A549 (cell line): ENCODE results near the gene EIF6. TPM values are rescaled to one million over a fixed set of nuclear protein-coding genes. Genes with fewer than 3 reads are reported as not detected.

Experiments used
- ATAC-seq, 2 experiments: fragments of 200-7000 bp in 1 of 2; fragments of >200 bp in 1 of 2; cut with Nextera tagmentation in 1 of 2; cut with Tn5 transposase in 1 of 2; 3 replicates each; pipeline versions ENCODE4 v1.8.0 to v1.9.1; 2018 to 2020; ENCODE audit warnings: mild to moderate bottlenecking in 1 of 2, moderate library complexity in 1 of 2
- CTCF ChIA-PET: fragments of 300-600 bp; sonication (Branson Sonifier 250); formaldehyde crosslinking; extraction: SDS; loops from one replicate; lab custom pipeline; 2021; ENCODE audit warnings: antibody characterized with exemption, inconsistent platforms; lab: Yijun Ruan, JAX
- POLR2A ChIA-PET: fragments of 350-600 bp; formaldehyde crosslinking; extraction: SDS; loops from one replicate; lab custom pipeline; 2021; ENCODE audit warnings: antibody characterized with exemption, inconsistent platforms; lab: Yijun Ruan, JAX
- DNase-seq, 2 experiments: peaks; one replicate each; pipeline versions ENCODE4 v3.0.0 to v3.0.0-alpha.2; 2011 to 2016; ENCODE audit warnings: low read depth in 1 of 2, low spot score in 1 of 2
- FAIRE-seq: peaks from 2 replicates; lab custom pipeline; 2011; peaks lifted over from hg19 to GRCh38; lab: Jason Lieb, UNC
- H3K27ac ChIP-seq, 2 experiments: fragments of >200 bp; sonication (Bioruptor Twin); formaldehyde crosslinking; 3 replicates each; pipeline ENCODE4 v1.5.1; 2016 to 2017
- H3K4me1 ChIP-seq: fragments of >200 bp; sonication (Bioruptor Twin); formaldehyde crosslinking; 3 replicates; pipeline ENCODE4 v1.6.1; 2016
- H3K4me2 ChIP-seq: fragments of >200 bp; sonication (Bioruptor Twin); formaldehyde crosslinking; 3 replicates; pipeline ENCODE4 v1.6.1; 2016
- H3K4me3 ChIP-seq: fragments of >200 bp; sonication (Bioruptor Twin); formaldehyde crosslinking; 3 replicates; pipeline ENCODE4 v1.5.1; 2016
- H3K9me3 ChIP-seq: fragments of >200 bp; sonication (Bioruptor Twin); formaldehyde crosslinking; 3 replicates; pipeline ENCODE4 v1.6.1; 2016
- CEBPB ChIP-seq, 2 experiments: fragments of >200 bp in 1 of 2; sonication (Bioruptor Twin) in 1 of 2; formaldehyde crosslinking in 1 of 2; IDR thresholded peaks; 2 replicates each; pipeline ENCODE4 v1.6.1; 2012 to 2016
- EP300 ChIP-seq, 2 experiments: fragments of >200 bp; sonication (Bioruptor Twin); formaldehyde crosslinking; IDR thresholded peaks; 2 replicates in 1 of 2; 3 replicates in 1 of 2; pipeline ENCODE4 v1.6.1; 2016 to 2017
- JUNB ChIP-seq: fragments of >200 bp; sonication (Bioruptor Twin); formaldehyde crosslinking; IDR thresholded peaks from 2 replicates; pipeline ENCODE4 v1.6.1; 2016
- MYC ChIP-seq: IDR thresholded peaks from 2 replicates; pipeline ENCODE4 v1.6.1; 2012; ENCODE audit warnings: mild to moderate bottlenecking, inconsistent platforms, low read length, improper control_type of control experiment, borderline replicate concordance
- NPAS2 ChIP-seq: fragments of 250-450 bp; sonication (Bioruptor Pico); IDR thresholded peaks from 2 replicates; pipeline ENCODE4 v1.8.0; 2022; ENCODE audit warnings: mild to moderate bottlenecking, moderate library complexity, borderline replicate concordance
- POLR2A ChIP-seq: IDR thresholded peaks from 2 replicates; pipeline ENCODE4 v1.6.1; 2012; ENCODE audit warnings: mild to moderate bottlenecking, low read length
- POLR2AphosphoS2 ChIP-seq: conservative IDR thresholded peaks from 2 replicates; pipeline ENCODE4 v1.6.1; 2012; ENCODE audit warnings: low read length, improper control_type of control experiment, inconsistent platforms
- RNF2 ChIP-seq: fragments of 200-600 bp; sonication (generic); IDR thresholded peaks from 2 replicates; pipeline ENCODE4 v1.6.1; 2016; ENCODE audit warnings: low read depth, mild to moderate bottlenecking, antibody characterized with exemption, moderate library complexity, borderline replicate concordance
- SREBF2 ChIP-seq: fragments of 450-650 bp; IDR thresholded peaks from 2 replicates; pipeline ENCODE4 v1.6.1; 2014; ENCODE audit warnings: mild to moderate bottlenecking, moderate library complexity
- USF2 ChIP-seq: fragments of 450-650 bp; IDR thresholded peaks from 2 replicates; pipeline ENCODE4 v1.6.1; 2014; ENCODE audit warnings: antibody characterized with exemption
- WGBS: methylation state at CpG from one replicate; pipeline ENCODE4 v1.1.6; 2017; ENCODE audit errors: missing lambda C conversion rate; 5-methylcytosine and 5-hydroxymethylcytosine counted together
- polyA plus RNA-seq, 4 experiments: library from polyadenylated mRNA; depleted of rRNA in 3 of 4; stranded (reverse); fragments of >200 nt; fragmentation: RNase III in 1 of 4; extraction: RNeasy Plus Mini Kit Qiagen cat#74134 plus additional on column Dnase treatment in 1 of 4; gene quantifications; 2 replicates in 3 of 4; 3 replicates in 1 of 4; pipeline ENCODE4 v1.2.3, GENCODE V29; 2011 to 2017
- TF ChIP-seq, protein P1 (sequence below): fragments of >200 bp; sonication (Bioruptor Twin); formaldehyde crosslinking; IDR thresholded peaks from 3 replicates; pipeline ENCODE4 v1.5.1; 2016
- TF ChIP-seq, protein P2 (sequence below): fragments of >200 bp; sonication (Bioruptor Twin); formaldehyde crosslinking; IDR thresholded peaks from 2 replicates; pipeline ENCODE4 v1.6.1; 2016
- TF ChIP-seq, protein P3 (sequence below): fragments of 250-450 bp; sonication (Bioruptor Pico); IDR thresholded peaks from 2 replicates; pipeline ENCODE4 v1.5.0; 2020; ENCODE audit warnings: low read depth, mild to moderate bottlenecking, moderate library complexity
- TF ChIP-seq, protein P4 (sequence below): fragments of 200-600 bp; sonication (generic); IDR thresholded peaks from 2 replicates; pipeline ENCODE4 v1.6.1; 2016; ENCODE audit warnings: antibody characterized with exemption, mild to moderate bottlenecking, moderate library complexity
- TF ChIP-seq, protein P5 (sequence below): IDR thresholded peaks from 2 replicates; pipeline ENCODE4 v1.6.1; 2012; ENCODE audit warnings: low read depth, borderline replicate concordance

EIF6 gene
- polyA plus RNA-seq, 2 of the 4 experiments (the other 2 are of a cell fraction), result 184 to 294 TPM

- H3K9me3 ChIP-seq, result no peaks in the 10 kb centered on the region
- TF ChIP-seq POLR2A (no peak), USF2 (no peak), JUNB (no peak)
- TF ChIP-seq, protein P1, sequence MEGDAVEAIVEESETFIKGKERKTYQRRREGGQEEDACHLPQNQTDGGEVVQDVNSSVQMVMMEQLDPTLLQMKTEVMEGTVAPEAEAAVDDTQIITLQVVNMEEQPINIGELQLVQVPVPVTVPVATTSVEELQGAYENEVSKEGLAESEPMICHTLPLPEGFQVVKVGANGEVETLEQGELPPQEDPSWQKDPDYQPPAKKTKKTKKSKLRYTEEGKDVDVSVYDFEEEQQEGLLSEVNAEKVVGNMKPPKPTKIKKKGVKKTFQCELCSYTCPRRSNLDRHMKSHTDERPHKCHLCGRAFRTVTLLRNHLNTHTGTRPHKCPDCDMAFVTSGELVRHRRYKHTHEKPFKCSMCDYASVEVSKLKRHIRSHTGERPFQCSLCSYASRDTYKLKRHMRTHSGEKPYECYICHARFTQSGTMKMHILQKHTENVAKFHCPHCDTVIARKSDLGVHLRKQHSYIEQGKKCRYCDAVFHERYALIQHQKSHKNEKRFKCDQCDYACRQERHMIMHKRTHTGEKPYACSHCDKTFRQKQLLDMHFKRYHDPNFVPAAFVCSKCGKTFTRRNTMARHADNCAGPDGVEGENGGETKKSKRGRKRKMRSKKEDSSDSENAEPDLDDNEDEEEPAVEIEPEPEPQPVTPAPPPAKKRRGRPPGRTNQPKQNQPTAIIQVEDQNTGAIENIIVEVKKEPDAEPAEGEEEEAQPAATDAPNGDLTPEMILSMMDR, result no peak
- CTCF ChIA-PET, result interaction anchor here (0.7 to 10.6 kb wide), 5 partner anchors 10 to 475 kb away, joined by 3 to 138 read pairs (median 4); no protein-coding TSS in a partner anchor
- peaks cover 4% of the 10 kb centered on the region; the same call in 1 of the 3 replicates for H3K4me1 ChIP-seq
- ATAC-seq (no peak), DNase-seq (no peak), FAIRE-seq (no peak)
- H3K27ac ChIP-seq, result no peak overlapping the region
- H3K4me2 ChIP-seq, result no peak overlapping the region
- POLR2A ChIA-PET, result no interaction called here
- H3K4me3 ChIP-seq, result no peak overlapping the region
- 84% methylated on average over 8 of the region's 8 CpGs for WGBS
Measured at GRCh38 chr20:35295674-35296073, 11.1 kb upstream of the EIF6 start.

DNA sequence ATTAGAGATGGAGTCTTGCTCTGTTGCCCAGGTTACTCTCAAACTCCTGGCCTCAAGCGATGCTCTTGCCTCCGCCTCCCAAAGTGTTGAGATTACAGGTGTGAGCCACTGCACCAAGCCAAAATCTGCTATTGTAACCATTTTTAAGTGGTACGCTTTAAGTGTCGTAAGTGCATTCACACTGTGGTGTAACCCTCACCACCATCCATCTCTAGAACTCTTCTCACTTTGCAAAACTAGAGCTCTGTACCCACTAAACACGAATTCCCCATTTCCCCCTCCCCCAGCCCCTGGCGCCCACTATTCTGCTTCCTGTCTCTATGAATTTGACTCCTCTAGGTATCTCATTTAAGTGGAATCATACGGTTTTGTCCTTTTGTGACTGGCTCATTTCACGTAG, 10.5 kb upstream of the EIF6 start:
- CTCF ChIA-PET, result interaction anchor here (0.8 to 10.6 kb wide), 4 partner anchors 11 to 152 kb away, joined by 4 to 138 read pairs (median 5); no protein-coding TSS in a partner anchor
- Histone ChIP-seq H3K9me3 (no peaks in the 10 kb centered on the region), H3K4me1 (peaks cover 4% of the 10 kb centered on the region; the same call in 1 of the 3 replicates), H3K4me3 (no peak overlapping the region), H3K27ac (no peak overlapping the region), H3K4me2 (no peak overlapping the region)
- FAIRE-seq, result no peak
- POLR2A ChIA-PET, result no interaction called here
- DNase-seq, result no peak
- ATAC-seq, result no peak
- TF ChIP-seq NPAS2 (CRISPR knock-in tag) (no peak), POLR2A (no peak), POLR2AphosphoS2 (no peak), EP300 (IDR thresholded peaks at IDR 0.05) (no peak), MYC (no peak), SREBF2 (no peak), CEBPB (IDR thresholded peaks at IDR 0.05) (no peak), RNF2 (no peak)
- TF ChIP-seq, protein P2, sequence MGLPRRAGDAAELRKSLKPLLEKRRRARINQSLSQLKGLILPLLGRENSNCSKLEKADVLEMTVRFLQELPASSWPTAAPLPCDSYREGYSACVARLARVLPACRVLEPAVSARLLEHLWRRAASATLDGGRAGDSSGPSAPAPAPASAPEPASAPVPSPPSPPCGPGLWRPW, result no peak
- TF ChIP-seq, protein P3, sequence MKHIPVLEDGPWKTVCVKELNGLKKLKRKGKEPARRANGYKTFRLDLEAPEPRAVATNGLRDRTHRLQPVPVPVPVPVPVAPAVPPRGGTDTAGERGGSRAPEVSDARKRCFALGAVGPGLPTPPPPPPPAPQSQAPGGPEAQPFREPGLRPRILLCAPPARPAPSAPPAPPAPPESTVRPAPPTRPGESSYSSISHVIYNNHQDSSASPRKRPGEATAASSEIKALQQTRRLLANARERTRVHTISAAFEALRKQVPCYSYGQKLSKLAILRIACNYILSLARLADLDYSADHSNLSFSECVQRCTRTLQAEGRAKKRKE (CRISPR knock-in tag), result no peak
- TF ChIP-seq, protein P4, sequence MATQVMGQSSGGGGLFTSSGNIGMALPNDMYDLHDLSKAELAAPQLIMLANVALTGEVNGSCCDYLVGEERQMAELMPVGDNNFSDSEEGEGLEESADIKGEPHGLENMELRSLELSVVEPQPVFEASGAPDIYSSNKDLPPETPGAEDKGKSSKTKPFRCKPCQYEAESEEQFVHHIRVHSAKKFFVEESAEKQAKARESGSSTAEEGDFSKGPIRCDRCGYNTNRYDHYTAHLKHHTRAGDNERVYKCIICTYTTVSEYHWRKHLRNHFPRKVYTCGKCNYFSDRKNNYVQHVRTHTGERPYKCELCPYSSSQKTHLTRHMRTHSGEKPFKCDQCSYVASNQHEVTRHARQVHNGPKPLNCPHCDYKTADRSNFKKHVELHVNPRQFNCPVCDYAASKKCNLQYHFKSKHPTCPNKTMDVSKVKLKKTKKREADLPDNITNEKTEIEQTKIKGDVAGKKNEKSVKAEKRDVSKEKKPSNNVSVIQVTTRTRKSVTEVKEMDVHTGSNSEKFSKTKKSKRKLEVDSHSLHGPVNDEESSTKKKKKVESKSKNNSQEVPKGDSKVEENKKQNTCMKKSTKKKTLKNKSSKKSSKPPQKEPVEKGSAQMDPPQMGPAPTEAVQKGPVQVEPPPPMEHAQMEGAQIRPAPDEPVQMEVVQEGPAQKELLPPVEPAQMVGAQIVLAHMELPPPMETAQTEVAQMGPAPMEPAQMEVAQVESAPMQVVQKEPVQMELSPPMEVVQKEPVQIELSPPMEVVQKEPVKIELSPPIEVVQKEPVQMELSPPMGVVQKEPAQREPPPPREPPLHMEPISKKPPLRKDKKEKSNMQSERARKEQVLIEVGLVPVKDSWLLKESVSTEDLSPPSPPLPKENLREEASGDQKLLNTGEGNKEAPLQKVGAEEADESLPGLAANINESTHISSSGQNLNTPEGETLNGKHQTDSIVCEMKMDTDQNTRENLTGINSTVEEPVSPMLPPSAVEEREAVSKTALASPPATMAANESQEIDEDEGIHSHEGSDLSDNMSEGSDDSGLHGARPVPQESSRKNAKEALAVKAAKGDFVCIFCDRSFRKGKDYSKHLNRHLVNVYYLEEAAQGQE, result no peak
- TF ChIP-seq, protein P5, sequence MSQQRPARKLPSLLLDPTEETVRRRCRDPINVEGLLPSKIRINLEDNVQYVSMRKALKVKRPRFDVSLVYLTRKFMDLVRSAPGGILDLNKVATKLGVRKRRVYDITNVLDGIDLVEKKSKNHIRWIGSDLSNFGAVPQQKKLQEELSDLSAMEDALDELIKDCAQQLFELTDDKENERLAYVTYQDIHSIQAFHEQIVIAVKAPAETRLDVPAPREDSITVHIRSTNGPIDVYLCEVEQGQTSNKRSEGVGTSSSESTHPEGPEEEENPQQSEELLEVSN, result no peak
- WGBS, result 64% methylated on average over 8 of the region's 8 CpGs
